ENCODE data around the gene NPEPPS.

DNA sequence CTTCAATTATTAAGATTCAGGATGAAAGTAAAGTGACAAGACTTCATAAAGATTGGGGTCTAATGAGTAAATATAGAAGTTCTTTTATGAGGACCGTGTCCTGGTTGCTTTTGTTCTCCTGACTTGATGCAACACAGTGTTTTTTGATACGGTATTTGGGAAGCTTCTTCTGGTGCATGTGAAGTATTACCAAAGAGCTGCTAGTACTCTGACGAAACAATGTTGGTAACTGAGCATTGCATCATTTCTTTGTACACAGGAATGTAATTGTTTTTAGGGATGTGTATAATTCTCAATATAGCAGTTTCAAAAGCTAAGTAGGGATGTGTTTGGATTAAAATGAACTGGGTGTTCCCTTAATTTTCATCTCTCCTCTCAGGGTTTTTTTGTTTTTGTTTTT is 134.7 kb downstream of the NPEPPS start:
- TF ChIP-seq, protein P1, sequence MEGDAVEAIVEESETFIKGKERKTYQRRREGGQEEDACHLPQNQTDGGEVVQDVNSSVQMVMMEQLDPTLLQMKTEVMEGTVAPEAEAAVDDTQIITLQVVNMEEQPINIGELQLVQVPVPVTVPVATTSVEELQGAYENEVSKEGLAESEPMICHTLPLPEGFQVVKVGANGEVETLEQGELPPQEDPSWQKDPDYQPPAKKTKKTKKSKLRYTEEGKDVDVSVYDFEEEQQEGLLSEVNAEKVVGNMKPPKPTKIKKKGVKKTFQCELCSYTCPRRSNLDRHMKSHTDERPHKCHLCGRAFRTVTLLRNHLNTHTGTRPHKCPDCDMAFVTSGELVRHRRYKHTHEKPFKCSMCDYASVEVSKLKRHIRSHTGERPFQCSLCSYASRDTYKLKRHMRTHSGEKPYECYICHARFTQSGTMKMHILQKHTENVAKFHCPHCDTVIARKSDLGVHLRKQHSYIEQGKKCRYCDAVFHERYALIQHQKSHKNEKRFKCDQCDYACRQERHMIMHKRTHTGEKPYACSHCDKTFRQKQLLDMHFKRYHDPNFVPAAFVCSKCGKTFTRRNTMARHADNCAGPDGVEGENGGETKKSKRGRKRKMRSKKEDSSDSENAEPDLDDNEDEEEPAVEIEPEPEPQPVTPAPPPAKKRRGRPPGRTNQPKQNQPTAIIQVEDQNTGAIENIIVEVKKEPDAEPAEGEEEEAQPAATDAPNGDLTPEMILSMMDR (IDR thresholded peaks at IDR 0.05) = no peak
- TF ChIP-seq POLR2A (IDR thresholded peaks at IDR 0.05) = no peak
